Stimulated activated CD8-positive, alpha-beta memory T cell treated with anti-CD3 and anti-CD28 coated beads, Interleukin-2, amount 100 ng/mL, for 48 hours (primary cell): ENCODE data around the gene ZSCAN1.

ENCODE experiments used
- DNase-seq, 2 donors: peaks; one replicate each; pipeline ENCODE4 v3.0.0-alpha.2; 2020; ENCODE audit warnings: low read depth in 2 of 2

ZSCAN1 gene

GRCh38 chr19:58040751-58041525 lies 7.1 kb downstream of the ZSCAN1 start:
- no peak for DNase-seq

- no peak for DNase-seq
Measured at GRCh38 chr19:58042495-58043340, 8.9 kb downstream of the ZSCAN1 start.

- no peak for DNase-seq
Measured at GRCh38 chr19:58044391-58044790, 10.6 kb downstream of the ZSCAN1 start.

- DNase-seq, result no peak
Measured at GRCh38 chr19:58044886-58045285, 11.1 kb downstream of the ZSCAN1 start.

- DNase-seq, result no peak
Measured at GRCh38 chr19:58045411-58046050, 11.7 kb downstream of the ZSCAN1 start.

- DNase-seq, result no peak
Measured at GRCh38 chr19:58046856-58047255, 13.0 kb downstream of the ZSCAN1 start.

- DNase-seq, result no peak
Measured at GRCh38 chr19:58047672-58048071, 13.8 kb downstream of the ZSCAN1 start.

- no peak for DNase-seq
Measured at GRCh38 chr19:58052256-58052655, 18.4 kb downstream of the ZSCAN1 start.

GRCh38 chr19:58053480-58054156 lies 19.8 kb downstream of the ZSCAN1 start:
- no peak for DNase-seq

- DNase-seq, result no peak
Measured at GRCh38 chr19:58054901-58055874, 21.4 kb downstream of the ZSCAN1 start.

- DNase-seq, result no peak
Measured at GRCh38 chr19:58056261-58056660, 22.4 kb downstream of the ZSCAN1 start.

GRCh38 chr19:58056861-58057260 lies 23.0 kb downstream of the ZSCAN1 start:
- no peak for DNase-seq

GRCh38 chr19:58058467-58058866 lies 24.6 kb downstream of the ZSCAN1 start:
- DNase-seq, result no peak

- DNase-seq, result peak; percentile 32 to 51
Measured at GRCh38 chr19:58059003-58059670, 25.3 kb downstream of the ZSCAN1 start, which contains the start of gene ZNF135. ZNF135 (plus strand) TSS chr19:58059282; CDS start chr19:58060003, 721 bp downstream.

GRCh38 chr19:58059671-58060078 lies 25.9 kb downstream of the ZSCAN1 start:
- no peak for DNase-seq

- no peak for DNase-seq
Measured at GRCh38 chr19:58060231-58060630, 26.4 kb downstream of the ZSCAN1 start.

GRCh38 chr19:58063712-58064111 lies 29.9 kb downstream of the ZSCAN1 start:
- no peak for DNase-seq

GRCh38 chr19:58067240-58067912 lies 33.6 kb downstream of the ZSCAN1 start:
- no peak for DNase-seq

- no peak for DNase-seq
Measured at GRCh38 chr19:58079792-58080191, 46.0 kb downstream of the ZSCAN1 start.
